Inflammatory macrophage (primary cell): ENCODE data around the gene PLEKHH1.

Source experiments
- DNase-seq, 2 donors: peaks; one replicate each; pipeline ENCODE4 v3.0.0-alpha.2; 2020 to 2022

Gene PLEKHH1

GRCh38 chr14:67630938-67631337 is 97.8 kb downstream of the PLEKHH1 start:
- DNase-seq, result no peak

DNA sequence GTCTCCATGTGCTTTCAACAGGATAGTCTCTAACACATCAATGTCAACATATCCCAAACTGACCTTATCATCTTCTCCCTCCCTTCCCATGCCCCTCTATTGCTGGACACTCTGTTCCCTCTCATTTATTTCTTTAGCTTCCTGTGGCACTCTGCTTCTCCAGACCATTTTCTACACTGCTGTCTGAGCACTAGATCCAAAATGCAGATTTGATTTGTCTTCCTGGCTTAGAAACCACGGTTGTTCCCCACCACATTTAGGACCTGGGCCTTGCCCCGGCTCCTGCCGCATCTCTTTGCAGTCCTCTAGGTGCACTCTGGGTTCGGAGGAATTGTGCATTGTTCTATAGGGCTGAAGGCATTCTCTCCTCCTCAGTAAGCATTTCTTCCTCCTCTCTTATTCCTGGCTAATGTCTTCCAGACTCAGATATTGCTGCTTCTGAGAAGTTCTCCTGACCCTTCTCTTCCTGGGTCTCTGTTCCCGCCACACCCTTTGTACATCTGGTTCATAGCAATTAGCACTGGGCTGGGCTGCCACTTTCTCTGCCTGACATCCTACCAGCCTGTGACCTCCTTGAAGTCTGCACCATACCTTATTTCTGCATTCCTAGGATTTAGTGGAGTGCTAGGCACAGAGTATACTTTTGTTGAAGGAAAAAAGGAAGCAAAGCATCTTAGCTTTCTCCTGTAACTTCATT is 100.5 kb downstream of the PLEKHH1 start:
- DNase-seq, result no peak

DNA sequence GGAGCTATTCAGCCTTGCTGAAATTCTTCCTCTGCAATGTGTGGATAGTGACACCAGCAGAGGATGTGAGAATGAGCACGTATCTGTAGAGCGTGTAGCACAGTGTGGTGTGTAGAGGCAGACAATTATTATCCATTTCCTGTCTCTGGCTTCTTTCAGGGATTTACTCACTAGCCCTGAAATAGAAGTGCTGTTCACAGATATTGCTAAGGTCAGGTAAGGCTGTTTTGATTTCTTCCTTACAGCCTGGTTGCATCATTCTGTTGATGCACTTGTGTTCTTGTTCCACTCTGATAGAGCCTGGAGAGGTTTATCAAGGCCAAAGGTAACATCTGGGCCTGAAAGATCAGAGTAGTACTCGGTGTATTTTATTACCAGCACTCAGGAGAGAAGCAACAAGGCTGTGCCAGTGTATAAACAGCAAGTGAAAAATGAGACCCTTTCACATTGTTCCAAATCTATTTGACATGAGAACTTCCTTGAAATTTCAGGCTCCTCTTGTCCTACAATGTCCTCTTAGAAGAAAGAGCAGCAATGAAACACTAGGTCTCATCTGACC is 103.3 kb downstream of the PLEKHH1 start:
- no peak for DNase-seq

GRCh38 chr14:67638642-67639041 is 105.6 kb downstream of the PLEKHH1 start:
- DNase-seq, result no peak
